Psoas muscle (tissue), 8 donors: Measurements from ENCODE around the gene MAGEB17. TPM values are rescaled to one million over a fixed set of nuclear protein-coding genes. Genes with fewer than 3 reads are reported as not detected.
"Not testable (repeated sequence)": the region's sequence is repeated elsewhere in the genome, so short reads cannot be mapped to it uniquely, and the experiment has no call there.

ENCODE experiments used
- ATAC-seq, 4 donors: fragments of 200-7000 bp; cut with Tn5 transposase; one replicate each; pipeline ENCODE4 v1.9.1; 2020; ENCODE audit warnings: moderate library complexity in 3 of 4, mild to moderate bottlenecking in 2 of 4
- DNase-seq, 2 donors: peaks; one replicate each; pipeline ENCODE4 v3.0.0-alpha.2; 2020
- H3K27ac ChIP-seq: fragments of 200-600 bp; one replicate; pipeline ENCODE4 v1.8.0; 2022
- H3K27me3 ChIP-seq, 3 donors: fragments of 200-600 bp in 1 of 3; one replicate each; pipeline versions ENCODE4 v1.6.1 to v1.8.0; 2013 to 2022; ENCODE audit warnings: low read length in 2 of 3, mild to moderate bottlenecking in 2 of 3, moderate library complexity in 1 of 3; ENCODE audit not compliant: insufficient read depth in 3 of 3
- H3K36me3 ChIP-seq, 2 donors: fragments of 200-600 bp in 1 of 2; one replicate each; pipeline versions ENCODE4 v1.6.1 to v1.8.0; 2013 to 2022; ENCODE audit warnings: low read depth in 1 of 2, mild to moderate bottlenecking in 1 of 2, moderate library complexity in 1 of 2; ENCODE audit not compliant: insufficient read depth in 1 of 2
- H3K4me1 ChIP-seq: fragments of 200-600 bp; one replicate; pipeline ENCODE4 v1.8.0; 2022
- H3K4me3 ChIP-seq: fragments of 200-600 bp; one replicate; pipeline ENCODE4 v1.8.0; 2022; ENCODE audit warnings: mild to moderate bottlenecking
- H3K9me3 ChIP-seq: fragments of 200-600 bp; one replicate; pipeline ENCODE4 v1.8.0; 2022
- WGBS, 3 donors: extraction: QIAGEN DNeasy Blood & Tissue Kit; methylation state at CpG; one replicate each; pipeline versions ENCODE4 v1.1.6 to v1.1.7; 2013; 5-methylcytosine and 5-hydroxymethylcytosine counted together
- intact Hi-C, 2 donors: fragments of 100-400 bp; cut with DNase I; formaldehyde crosslinking; loops; one replicate each; pipeline versions ENCODE4 v1.11.0 to v1.14.2; 2022
- polyA plus RNA-seq, 3 donors: library from polyadenylated mRNA; stranded (reverse); fragments of 200-250 nt; gene quantifications; one replicate each; pipeline ENCODE4 v1.2.3, GENCODE V29; 2013
- total RNA-seq, 4 donors: library from RNA; stranded (reverse); fragmentation: NEBNext Ultra II Directional in 2 of 4; extraction: Animal tissue kit (Norgen Biotek cat#: 25700) in 2 of 4; gene quantifications; one replicate each; pipeline versions ENCODE4 v1.2.1 to v1.2.4, GENCODE V29; 2021 to 2023
- TF ChIP-seq, protein P1 (sequence below): fragments of 200-600 bp; IDR thresholded peaks from one replicate; pipeline ENCODE4 v1.8.0; 2022; ENCODE audit warnings: antibody characterized with exemption
- donor health status: healthy with polysubstance abuse.
- donor health status: DM: no; HTN: no; CAD: no; lungs with moderate emphysema.
- donor health status: Bipolar disorder and iron deficiency.
- donor health status: healthy.
- donor health status: DM: yes; HTN: yes; CAD: no.
- donor health status: DM: no; HTN: no; CAD: no.
- donor health status: DM: no; HTN: no; CAD: no.
- donor health status: DM: yes; HTN: yes; CAD: no.

MAGEB17 gene
- total and polyA plus RNA-seq, 7 donors = 0.08 to 0.26 (median 0.15) TPM; not detected in 3

GRCh38 chrX:16171039-16171438, 3.8 kb downstream of the MAGEB17 start:
- DNase-seq (no peak), ATAC-seq (no peak)
- H3K4me3 ChIP-seq = no peak overlapping the region
- no peak overlapping the region for H3K27ac ChIP-seq
- H3K4me1 ChIP-seq = no peaks in the 10 kb centered on the region
- TF ChIP-seq, protein P1, sequence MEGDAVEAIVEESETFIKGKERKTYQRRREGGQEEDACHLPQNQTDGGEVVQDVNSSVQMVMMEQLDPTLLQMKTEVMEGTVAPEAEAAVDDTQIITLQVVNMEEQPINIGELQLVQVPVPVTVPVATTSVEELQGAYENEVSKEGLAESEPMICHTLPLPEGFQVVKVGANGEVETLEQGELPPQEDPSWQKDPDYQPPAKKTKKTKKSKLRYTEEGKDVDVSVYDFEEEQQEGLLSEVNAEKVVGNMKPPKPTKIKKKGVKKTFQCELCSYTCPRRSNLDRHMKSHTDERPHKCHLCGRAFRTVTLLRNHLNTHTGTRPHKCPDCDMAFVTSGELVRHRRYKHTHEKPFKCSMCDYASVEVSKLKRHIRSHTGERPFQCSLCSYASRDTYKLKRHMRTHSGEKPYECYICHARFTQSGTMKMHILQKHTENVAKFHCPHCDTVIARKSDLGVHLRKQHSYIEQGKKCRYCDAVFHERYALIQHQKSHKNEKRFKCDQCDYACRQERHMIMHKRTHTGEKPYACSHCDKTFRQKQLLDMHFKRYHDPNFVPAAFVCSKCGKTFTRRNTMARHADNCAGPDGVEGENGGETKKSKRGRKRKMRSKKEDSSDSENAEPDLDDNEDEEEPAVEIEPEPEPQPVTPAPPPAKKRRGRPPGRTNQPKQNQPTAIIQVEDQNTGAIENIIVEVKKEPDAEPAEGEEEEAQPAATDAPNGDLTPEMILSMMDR = no peak
- H3K9me3 ChIP-seq = no peaks in the 10 kb centered on the region
- H3K36me3 ChIP-seq = no peaks in the 10 kb centered on the region
- WGBS, 3 donors = 90 to 97% (median 93%) methylated on average over 8 to 9 of the region's 9 CpGs
- intact Hi-C loops = no loop called here
- H3K27me3 ChIP-seq = no peaks in the 10 kb centered on the region

DNA sequence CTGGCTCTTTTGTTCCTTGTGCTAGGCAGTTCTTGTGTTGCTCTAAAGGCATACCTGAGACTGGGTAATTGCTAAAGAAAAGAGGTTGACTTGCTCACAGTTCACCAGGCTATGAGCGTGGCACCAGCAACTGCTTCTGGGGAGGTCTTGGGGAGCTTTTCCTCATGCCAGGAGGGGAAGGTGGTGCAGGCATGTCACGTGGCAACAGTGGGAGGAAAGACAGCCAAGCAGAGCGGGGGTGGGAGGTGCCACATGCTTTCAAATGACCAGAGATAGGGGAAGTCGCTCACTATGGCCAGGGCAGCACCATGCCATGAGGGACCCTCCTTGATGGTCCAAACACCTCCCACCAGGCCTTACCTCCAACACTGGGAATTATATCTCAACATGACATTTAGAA, 4.7 kb downstream of the MAGEB17 start:
- no peak overlapping the region for H3K4me3 ChIP-seq
- H3K36me3 ChIP-seq = no peaks in the 10 kb centered on the region
- H3K4me1 ChIP-seq = no peaks in the 10 kb centered on the region
- DNase-seq (no peak), ATAC-seq (no peak)
- no peak overlapping the region for H3K27ac ChIP-seq
- no peaks in the 10 kb centered on the region for H3K9me3 ChIP-seq
- 77 to 96% (median 86%) methylated on average over 4 of the region's 4 CpGs for WGBS, 3 donors
- TF ChIP-seq, protein P1 = no peak
- H3K27me3 ChIP-seq = no peaks in the 10 kb centered on the region
- intact Hi-C loops = no loop called here

- Histone ChIP-seq H3K27ac (no peak overlapping the region), H3K4me3 (no peak overlapping the region), H3K9me3 (no peaks in the 10 kb centered on the region), H3K27me3 (no peaks in the 10 kb centered on the region), H3K36me3 (no peaks in the 10 kb centered on the region), H3K4me1 (no peaks in the 10 kb centered on the region)
- DNase-seq (no peak), ATAC-seq (no peak)
- intact Hi-C loops = no loop called here
- TF ChIP-seq, protein P1 = no peak
- WGBS, 3 donors = 80 to 97% (median 94%) methylated on average over 1 to 3 of the region's 3 CpGs
These were observed 5.1 kb downstream of the MAGEB17 start for GRCh38 chrX:16172391-16172790.

DNA sequence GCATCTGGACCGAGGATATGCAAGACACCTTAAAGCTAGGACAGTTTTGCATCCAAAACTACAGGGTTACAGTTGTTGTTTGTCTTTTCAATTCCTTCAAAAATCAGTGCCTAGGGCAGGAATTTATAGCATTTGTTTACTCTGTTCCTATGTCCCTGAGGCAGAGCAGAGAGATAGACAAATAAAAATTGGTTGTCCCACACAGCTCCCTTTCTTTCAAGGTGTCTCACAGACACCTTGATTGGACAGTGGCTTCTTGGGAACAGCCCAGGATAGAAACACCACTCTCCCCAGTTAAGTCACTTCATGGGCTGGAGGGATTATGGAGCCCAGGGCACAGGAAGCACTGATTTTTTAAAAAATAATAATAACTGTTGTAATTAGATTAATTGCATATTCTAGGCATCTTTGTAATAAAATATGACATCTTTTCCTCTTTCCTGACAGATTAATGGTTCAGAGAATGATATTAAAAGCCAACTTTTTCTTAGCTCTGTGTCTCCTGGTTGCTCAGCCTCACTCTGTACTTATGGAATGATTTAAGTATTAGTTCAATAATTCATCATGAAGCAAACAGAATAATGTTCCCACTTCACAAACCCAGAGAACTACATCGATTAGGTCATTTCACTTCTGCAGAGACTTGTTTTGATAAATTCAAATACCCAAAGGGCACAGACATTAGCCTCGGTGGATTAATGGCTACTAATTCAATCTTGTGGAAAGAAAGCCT, 8.2 kb downstream of the MAGEB17 start:
- 40 to 69% (median 47%) methylated on average over 3 of the region's 3 CpGs for WGBS, 3 donors
- ATAC-seq (no peak), DNase-seq (no peak)
- H3K9me3 ChIP-seq = no peaks in the 10 kb centered on the region
- TF ChIP-seq, protein P1 = no peak
- intact Hi-C loops = no loop called here
- H3K27ac ChIP-seq = no peak overlapping the region
- H3K27me3 ChIP-seq = peaks cover 0 to 4% (median 0%) of the 10 kb centered on the region in 3 donors
- no peaks in the 10 kb centered on the region for H3K36me3 ChIP-seq
- H3K4me1 ChIP-seq = no peaks in the 10 kb centered on the region
- H3K4me3 ChIP-seq = no peak overlapping the region

DNA sequence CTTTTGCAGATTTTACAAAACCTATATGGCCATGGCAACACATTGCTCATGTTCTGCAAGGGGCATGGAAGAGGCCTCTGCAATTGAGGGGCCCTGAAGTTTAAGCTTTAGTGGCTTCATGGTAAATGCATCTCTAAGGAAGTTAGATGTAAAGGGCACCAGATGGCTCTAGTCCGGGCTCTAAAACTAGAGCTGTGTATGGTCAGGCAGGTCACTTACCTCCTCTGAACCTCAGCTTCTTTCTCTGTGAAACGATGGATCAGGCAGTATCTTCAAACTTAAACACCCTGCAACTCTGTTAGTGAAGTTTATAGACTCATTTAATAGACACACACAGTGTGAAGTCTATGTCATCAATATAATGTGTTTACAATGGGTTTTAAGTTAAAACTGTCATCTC, 10.0 kb downstream of the MAGEB17 start:
- 24 to 40% (median 26%) methylated on average over 2 of the region's 2 CpGs for WGBS, 3 donors
- TF ChIP-seq, protein P1 = no peak
- DNase-seq (no peak), ATAC-seq (no peak)
- Histone ChIP-seq H3K27ac (no peak overlapping the region), H3K36me3 (no peaks in the 10 kb centered on the region), H3K4me3 (no peak overlapping the region), H3K9me3 (no peaks in the 10 kb centered on the region), H3K4me1 (no peaks in the 10 kb centered on the region), H3K27me3 (peaks cover 0 to 4% (median 0%) of the 10 kb centered on the region in 3 donors)
- intact Hi-C loops = no loop called here

- H3K4me1 ChIP-seq, H3K4me3 ChIP-seq, ATAC-seq, intact Hi-C loops, H3K9me3 ChIP-seq, H3K27ac ChIP-seq, DNase-seq, H3K36me3 ChIP-seq, H3K27me3 ChIP-seq: not testable (repeated sequence)
- WGBS, 3 donors = 52 to 75% (median 59%) methylated on average over 10 of the region's 10 CpGs
These were observed 16.6 kb downstream of the MAGEB17 start for GRCh38 chrX:16183843-16184242.
